GM12892 (cell line): ENCODE data around the gene CYGB.

Experiments used
- POLR2A ChIP-seq: IDR thresholded peaks from 2 replicates; pipeline ENCODE4 v1.6.1; 2011; ENCODE audit warnings: low read depth, low read length, control low read depth
- POLR2AphosphoS5 ChIP-seq: IDR thresholded peaks from 2 replicates; pipeline ENCODE4 v1.6.1; 2011; ENCODE audit warnings: low read depth, low read length, control low read depth
- TAF1 ChIP-seq: IDR thresholded peaks from 2 replicates; pipeline ENCODE4 v1.6.1; 2011; ENCODE audit warnings: low read depth, mild to moderate bottlenecking, control low read depth, low read length, borderline replicate concordance

GRCh38 chr17:76536511-76537287 is 810 bp downstream of the CYGB start:
- no peak for TF ChIP-seq POLR2AphosphoS5
- no peak for TF ChIP-seq POLR2A
- TF ChIP-seq TAF1, result no peak
